ENCODE data around the gene ZNF780A.
"Not testable (repeated sequence)": the region's sequence is repeated elsewhere in the genome, so short reads cannot be mapped to it uniquely, and the experiment has no call there.

The ZNF780A gene

DNA sequence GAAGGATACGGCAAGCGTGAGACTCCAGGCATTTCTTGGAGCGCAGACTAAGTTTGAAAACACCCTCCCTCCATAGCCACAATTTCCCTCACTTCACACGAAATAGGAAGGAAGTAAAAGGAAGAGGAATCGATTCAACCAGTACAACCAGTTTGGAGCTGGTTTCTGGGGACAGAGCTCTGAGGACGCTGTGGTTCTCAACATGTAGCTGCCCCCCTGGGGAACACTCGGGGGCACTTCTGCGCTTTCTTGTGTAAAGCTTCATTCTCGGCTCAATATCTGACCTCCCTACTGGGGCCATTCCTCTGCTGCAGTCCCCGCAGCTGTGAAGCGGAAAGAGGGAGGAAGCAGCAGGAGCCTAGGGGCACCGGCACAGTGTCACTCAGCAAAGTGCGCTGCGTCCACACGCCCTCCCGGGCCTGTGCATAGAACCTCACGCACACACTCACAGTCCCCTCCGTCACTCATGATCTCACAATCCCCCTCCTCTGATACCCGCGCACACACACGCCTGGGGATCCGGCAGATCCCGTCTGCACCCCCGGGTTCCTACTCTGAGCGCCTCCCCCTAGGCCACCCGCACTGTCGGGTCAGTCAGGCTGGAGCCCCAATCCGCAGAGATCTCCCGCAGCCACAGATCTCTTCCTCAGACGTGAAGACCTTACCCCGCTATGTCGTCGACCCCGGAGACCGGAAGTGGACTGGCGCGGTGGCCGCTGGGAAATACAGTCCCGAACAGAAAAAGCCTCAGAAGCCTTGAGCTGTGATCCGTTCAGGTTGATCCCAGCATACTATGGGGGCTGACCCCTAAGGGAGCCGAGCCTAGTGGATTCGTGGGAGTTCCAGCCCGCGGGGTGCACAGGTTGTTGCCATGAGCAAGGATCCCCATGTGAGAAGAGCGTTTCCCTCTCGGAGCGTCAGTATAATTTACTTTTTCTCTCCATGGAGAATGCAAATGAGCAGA lies at the start of gene ZNF780A:
Gene ZNF780A, minus strand, starts transcription at position 703 of the 964 bp plus-strand sequence. CDS start 6,190 bp downstream, outside the sequence.
- H3K27ac ChIP-seq (ENCODE audit: low read depth, low read length) = peak within 1 kb of the TSS; percentile 82
- H3K36me3 ChIP-seq (ENCODE audit: control insufficient read depth, insufficient read depth, low read length) = no peaks in the 10 kb centered on the region
- no peaks in the 10 kb centered on the region; the same call in 1 of the 2 replicates for H3K9me3 ChIP-seq (ENCODE audit: control insufficient read depth, insufficient read depth, low read length)
- H3K4me1 ChIP-seq (ENCODE audit: control insufficient read depth, insufficient read depth, low read length) = peaks cover 12% of the 10 kb centered on the region; the same call in 1 of the 2 replicates
- peak within 1 kb of the TSS; percentile 83 for H3K9ac ChIP-seq (ENCODE audit: low read depth, low read length)
- peak within 1 kb of the TSS; percentile 97 for H3K4me3 ChIP-seq (ENCODE audit: low read depth, low read length)
- H3K27me3 ChIP-seq (ENCODE audit: control insufficient read depth, insufficient read depth, low read length) = no peaks in the 10 kb centered on the region

DNA sequence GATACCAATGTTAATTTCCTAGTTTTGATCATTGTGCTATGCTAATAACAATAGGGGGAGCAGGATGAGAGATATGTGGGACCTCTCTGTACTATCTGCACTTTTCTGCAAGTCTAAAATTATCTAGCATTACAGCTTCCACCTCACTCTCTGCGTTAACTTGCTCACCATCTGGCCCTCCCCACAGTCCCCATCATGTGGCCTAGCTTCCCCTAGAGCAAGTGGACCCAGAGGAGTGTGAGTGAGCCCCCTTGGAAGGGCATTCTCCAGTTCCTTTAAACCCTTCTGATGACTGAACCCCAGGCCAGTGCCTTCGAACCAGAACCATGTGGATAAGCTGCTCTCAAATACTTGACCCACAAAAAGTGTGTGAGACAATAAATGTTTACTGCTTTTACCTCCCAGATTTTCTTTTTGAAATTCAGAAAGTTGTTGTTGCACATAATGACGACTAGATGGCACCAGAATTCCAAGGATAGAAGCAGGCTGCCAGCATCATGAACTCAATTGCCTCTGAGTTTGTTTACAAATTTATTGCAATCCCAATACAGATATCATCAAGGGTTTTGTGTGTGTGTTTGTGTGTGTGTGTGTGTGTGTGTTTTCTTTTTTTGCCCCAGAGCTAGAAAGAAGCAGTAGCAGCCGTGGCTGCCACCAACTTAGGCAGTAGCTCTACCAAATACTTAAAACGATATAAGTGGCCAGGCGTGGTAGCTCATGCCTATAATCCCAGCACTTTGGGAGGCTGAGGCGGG lies 49.0 kb upstream of the ZNF780A start:
- H3K4me1 ChIP-seq (ENCODE audit: control insufficient read depth, insufficient read depth, low read length) = peaks cover 3% of the 10 kb centered on the region; the same call in 1 of the 2 replicates
- H3K4me3 ChIP-seq (ENCODE audit: low read depth, low read length) = no peak overlapping the region
- H3K27me3 ChIP-seq (ENCODE audit: control insufficient read depth, insufficient read depth, low read length) = no peaks in the 10 kb centered on the region
- H3K36me3 ChIP-seq (ENCODE audit: control insufficient read depth, insufficient read depth, low read length) = no peaks in the 10 kb centered on the region
- H3K9me3 ChIP-seq (ENCODE audit: control insufficient read depth, insufficient read depth, low read length) = no peaks in the 10 kb centered on the region
- H3K27ac ChIP-seq (ENCODE audit: low read depth, low read length) = no peak overlapping the region
- H3K9ac ChIP-seq (ENCODE audit: low read depth, low read length) = no peak overlapping the region

DNA sequence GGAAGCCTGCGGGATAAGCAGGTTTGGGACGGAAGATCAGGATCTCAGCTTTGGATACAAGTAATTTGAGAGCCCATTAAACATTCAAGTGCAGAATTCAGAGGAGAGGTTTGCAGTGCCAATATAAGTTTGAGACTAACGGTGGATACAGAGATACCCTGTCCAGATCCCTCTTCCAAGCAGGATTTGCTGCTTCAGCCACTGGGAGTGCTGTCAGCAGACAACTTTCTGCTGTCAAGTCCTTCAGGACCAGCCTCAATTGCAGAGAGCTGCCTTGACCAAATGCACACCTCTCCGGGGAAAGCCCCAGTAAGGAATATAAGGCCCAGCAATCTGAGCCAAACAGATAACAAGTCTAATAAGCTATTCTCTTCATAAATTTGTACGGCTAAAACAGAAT lies 46.1 kb upstream of the ZNF780A start:
- H3K36me3 ChIP-seq (ENCODE audit: control insufficient read depth, insufficient read depth, low read length) = no peaks in the 10 kb centered on the region
- H3K4me3 ChIP-seq (ENCODE audit: low read depth, low read length) = no peak overlapping the region
- no peaks in the 10 kb centered on the region for H3K27me3 ChIP-seq (ENCODE audit: control insufficient read depth, insufficient read depth, low read length)
- H3K4me1 ChIP-seq (ENCODE audit: control insufficient read depth, insufficient read depth, low read length) = no peaks in the 10 kb centered on the region
- no peaks in the 10 kb centered on the region for H3K9me3 ChIP-seq (ENCODE audit: control insufficient read depth, insufficient read depth, low read length)
- H3K9ac ChIP-seq (ENCODE audit: low read depth, low read length) = no peak overlapping the region
- H3K27ac ChIP-seq (ENCODE audit: low read depth, low read length) = no peak overlapping the region

DNA sequence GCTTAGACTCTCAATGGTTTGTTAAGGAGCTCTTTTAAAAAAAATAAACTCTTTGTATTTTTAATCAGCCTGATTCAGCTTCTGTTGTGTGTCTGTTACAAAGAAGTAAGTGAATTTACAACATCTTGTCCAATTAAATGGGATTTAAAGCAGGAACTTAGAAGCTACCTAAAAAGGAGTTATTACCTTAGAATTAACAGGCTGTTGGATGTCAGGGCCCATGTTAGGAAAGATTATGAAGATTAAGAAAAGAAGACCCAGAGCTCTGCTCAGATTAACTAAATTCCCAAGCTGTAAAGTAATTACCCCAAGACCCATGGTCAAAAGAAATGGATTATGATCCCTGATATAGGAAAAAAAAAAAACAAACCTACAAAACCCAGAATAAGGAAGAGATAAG lies 44.1 kb upstream of the ZNF780A start:
- no peaks in the 10 kb centered on the region for H3K27me3 ChIP-seq (ENCODE audit: control insufficient read depth, insufficient read depth, low read length)
- no peaks in the 10 kb centered on the region for H3K36me3 ChIP-seq (ENCODE audit: control insufficient read depth, insufficient read depth, low read length)
- H3K9me3 ChIP-seq (ENCODE audit: control insufficient read depth, insufficient read depth, low read length) = 0 out of 2 replicates have a peak, but pooled peaks cover under 1% of the 10 kb centered on the region
- no peak overlapping the region for H3K9ac ChIP-seq (ENCODE audit: low read depth, low read length)
- no peak overlapping the region for H3K27ac ChIP-seq (ENCODE audit: low read depth, low read length)
- H3K4me1 ChIP-seq (ENCODE audit: control insufficient read depth, insufficient read depth, low read length) = no peaks in the 10 kb centered on the region
- no peak overlapping the region for H3K4me3 ChIP-seq (ENCODE audit: low read depth, low read length)

DNA sequence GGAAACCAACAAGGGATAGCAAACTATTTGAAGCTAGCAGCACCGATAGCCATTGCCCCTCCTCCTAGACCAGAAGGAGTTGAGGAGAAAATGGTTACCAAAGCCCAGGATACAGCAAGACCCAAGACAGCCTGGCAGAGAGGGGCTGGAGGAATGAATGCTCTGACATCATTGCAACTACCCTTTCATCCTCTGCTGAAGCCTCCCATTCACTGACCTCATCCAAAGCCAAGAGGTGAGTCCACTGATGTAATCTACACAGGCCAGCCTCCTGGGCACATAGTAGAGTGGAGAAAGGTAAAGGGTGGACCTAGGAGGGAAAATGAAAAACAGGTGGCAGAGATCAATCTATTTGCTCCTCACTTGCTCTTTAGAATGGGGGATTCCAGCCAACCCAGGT lies 42.7 kb upstream of the ZNF780A start:
- Histone ChIP-seq H3K4me3 (ENCODE audit: low read depth, low read length) (no peak overlapping the region), H3K27me3 (ENCODE audit: control insufficient read depth, insufficient read depth, low read length) (no peaks in the 10 kb centered on the region), H3K4me1 (ENCODE audit: control insufficient read depth, insufficient read depth, low read length) (no peaks in the 10 kb centered on the region), H3K9me3 (ENCODE audit: control insufficient read depth, insufficient read depth, low read length) (0 out of 2 replicates have a peak, but pooled peaks cover 4% of the 10 kb centered on the region), H3K9ac (ENCODE audit: low read depth, low read length) (no peak overlapping the region), H3K27ac (ENCODE audit: low read depth, low read length) (no peak overlapping the region), H3K36me3 (ENCODE audit: control insufficient read depth, insufficient read depth, low read length) (no peaks in the 10 kb centered on the region)

DNA sequence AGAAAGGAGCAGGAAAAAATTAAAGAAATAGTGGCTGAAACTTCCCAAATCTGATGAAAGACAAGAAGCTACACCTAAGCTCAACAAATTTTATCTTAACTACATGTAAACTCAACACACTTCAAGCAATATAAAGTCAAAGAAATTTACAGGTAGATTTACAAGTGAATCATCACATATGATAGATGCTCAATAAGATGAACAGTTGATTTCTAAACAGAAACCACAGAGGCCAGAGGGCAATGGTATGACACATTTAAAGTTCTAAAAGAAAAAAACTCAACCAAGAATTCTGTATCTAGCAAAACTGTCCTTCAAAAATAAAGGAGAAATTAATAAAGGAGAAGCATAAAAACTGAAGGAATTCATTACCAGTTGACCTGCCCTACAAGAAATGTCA lies 39.3 kb upstream of the ZNF780A start:
- Histone ChIP-seq H3K4me1 (ENCODE audit: control insufficient read depth, insufficient read depth, low read length) (no peaks in the 10 kb centered on the region), H3K4me3 (ENCODE audit: low read depth, low read length) (no peak overlapping the region), H3K27me3 (ENCODE audit: control insufficient read depth, insufficient read depth, low read length) (no peaks in the 10 kb centered on the region)

DNA sequence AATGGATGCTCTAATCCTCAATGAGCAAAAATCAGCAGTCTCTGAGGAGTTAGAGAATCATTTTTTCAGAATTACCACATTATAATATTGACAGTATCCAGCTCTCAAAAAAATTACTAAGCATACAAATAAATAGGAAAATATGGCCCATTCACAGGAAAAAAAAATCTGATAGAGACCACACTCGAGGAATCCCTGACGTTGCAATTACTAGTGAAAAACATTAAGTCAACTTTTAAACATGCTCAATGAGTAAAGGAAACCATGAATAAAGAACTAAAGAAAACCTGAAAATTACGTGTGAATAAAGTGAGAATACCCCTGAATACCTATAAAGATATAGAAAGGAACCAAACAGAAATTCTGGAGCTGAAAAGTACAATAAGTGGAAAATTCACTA lies 38.7 kb upstream of the ZNF780A start:
- H3K27me3 ChIP-seq (ENCODE audit: control insufficient read depth, insufficient read depth, low read length) = no peaks in the 10 kb centered on the region
- H3K4me3 ChIP-seq (ENCODE audit: low read depth, low read length) = no peak overlapping the region
- no peaks in the 10 kb centered on the region for H3K4me1 ChIP-seq (ENCODE audit: control insufficient read depth, insufficient read depth, low read length)
- H3K9ac ChIP-seq (ENCODE audit: low read depth, low read length) = no peak overlapping the region
- H3K36me3 ChIP-seq (ENCODE audit: control insufficient read depth, insufficient read depth, low read length) = no peaks in the 10 kb centered on the region
- 0 out of 2 replicates have a peak, but pooled peaks cover 4% of the 10 kb centered on the region for H3K9me3 ChIP-seq (ENCODE audit: control insufficient read depth, insufficient read depth, low read length)
- H3K27ac ChIP-seq (ENCODE audit: low read depth, low read length) = no peak overlapping the region

More for the DNA sequence above, 39.3 kb upstream of the ZNF780A start:
- H3K9ac ChIP-seq (ENCODE audit: low read depth, low read length) = no peak overlapping the region
- H3K27ac ChIP-seq (ENCODE audit: low read depth, low read length) = no peak overlapping the region
- no peaks in the 10 kb centered on the region for H3K36me3 ChIP-seq (ENCODE audit: control insufficient read depth, insufficient read depth, low read length)
- 0 out of 2 replicates have a peak, but pooled peaks cover 4% of the 10 kb centered on the region for H3K9me3 ChIP-seq (ENCODE audit: control insufficient read depth, insufficient read depth, low read length)

DNA sequence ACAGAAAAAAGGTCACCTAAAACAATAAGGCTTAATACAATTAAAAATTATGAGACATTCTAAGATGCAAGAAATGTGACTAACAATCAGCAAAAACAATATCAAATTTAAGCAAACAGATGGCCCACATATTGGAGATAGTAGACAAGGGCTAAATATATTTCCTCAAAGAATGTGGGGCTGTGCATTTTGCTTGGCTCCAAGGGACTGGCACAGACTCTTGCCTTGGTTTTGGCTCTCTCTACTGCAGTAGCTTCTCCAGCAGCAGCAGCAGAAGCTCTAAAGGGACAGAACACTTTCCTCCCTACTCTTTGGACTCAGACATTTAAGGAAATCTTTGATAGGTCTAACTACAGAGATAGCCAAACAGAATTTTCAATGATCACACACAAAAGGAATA lies 38.2 kb upstream of the ZNF780A start:
- Histone ChIP-seq H3K9me3 (ENCODE audit: control insufficient read depth, insufficient read depth, low read length) (0 out of 2 replicates have a peak, but pooled peaks cover 4% of the 10 kb centered on the region), H3K9ac (ENCODE audit: low read depth, low read length) (no peak overlapping the region), H3K36me3 (ENCODE audit: control insufficient read depth, insufficient read depth, low read length) (no peaks in the 10 kb centered on the region), H3K27me3 (ENCODE audit: control insufficient read depth, insufficient read depth, low read length) (no peaks in the 10 kb centered on the region), H3K27ac (ENCODE audit: low read depth, low read length) (no peak overlapping the region), H3K4me1 (ENCODE audit: control insufficient read depth, insufficient read depth, low read length) (no peaks in the 10 kb centered on the region), H3K4me3 (ENCODE audit: low read depth, low read length) (no peak overlapping the region)

DNA sequence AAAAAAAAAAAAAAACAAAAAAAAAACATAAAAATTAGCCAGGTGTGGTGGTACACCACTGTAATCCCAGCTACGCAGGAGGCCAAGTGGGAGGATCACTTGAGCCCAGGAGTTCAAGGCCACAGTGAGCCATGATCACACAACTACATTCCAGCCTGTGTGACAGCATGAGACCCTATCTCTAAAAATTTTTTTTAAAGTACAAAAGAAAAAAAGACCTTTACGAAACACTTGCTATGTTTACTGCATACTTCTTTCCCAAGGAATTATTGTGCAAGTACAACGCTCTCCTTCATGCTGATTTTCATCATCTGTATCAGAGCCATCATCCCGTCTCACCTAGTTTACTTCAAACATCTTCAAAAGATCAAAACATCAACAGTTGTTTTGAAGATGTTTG lies 28.6 kb upstream of the ZNF780A start:
- Histone ChIP-seq H3K27ac (ENCODE audit: low read depth, low read length) (no peak overlapping the region), H3K9me3 (ENCODE audit: control insufficient read depth, insufficient read depth, low read length) (peaks cover 10% of the 10 kb centered on the region), H3K4me1 (ENCODE audit: control insufficient read depth, insufficient read depth, low read length) (no peaks in the 10 kb centered on the region), H3K27me3 (ENCODE audit: control insufficient read depth, insufficient read depth, low read length) (no peaks in the 10 kb centered on the region), H3K36me3 (ENCODE audit: control insufficient read depth, insufficient read depth, low read length) (no peaks in the 10 kb centered on the region), H3K9ac (ENCODE audit: low read depth, low read length) (no peak overlapping the region), H3K4me3 (ENCODE audit: low read depth, low read length) (no peak overlapping the region)

DNA sequence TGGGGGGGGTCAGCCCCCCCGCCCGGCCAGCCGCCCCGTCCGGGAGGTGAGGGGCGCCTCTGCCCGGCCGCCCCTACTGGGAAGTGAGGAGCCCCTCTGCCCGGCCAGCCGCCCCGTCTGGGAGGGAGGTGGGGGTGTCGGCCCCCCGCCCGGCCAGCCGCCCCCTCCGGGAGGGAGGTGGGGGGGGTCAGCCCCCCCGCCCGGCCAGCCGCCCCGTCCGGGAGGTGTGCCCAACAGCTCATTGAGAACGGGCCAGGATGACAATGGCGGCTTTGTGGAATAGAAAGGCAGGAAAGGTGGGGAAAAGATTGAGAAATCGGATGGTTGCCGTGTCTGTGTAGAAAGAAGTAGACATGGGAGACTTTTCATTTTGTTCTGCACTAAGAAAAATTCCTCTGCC lies 27.9 kb upstream of the ZNF780A start:
- not testable (repeated sequence) for H3K9ac ChIP-seq (ENCODE audit: low read depth, low read length); H3K36me3 ChIP-seq (ENCODE audit: control insufficient read depth, insufficient read depth, low read length); H3K4me1 ChIP-seq (ENCODE audit: control insufficient read depth, insufficient read depth, low read length); H3K27ac ChIP-seq (ENCODE audit: low read depth, low read length); H3K27me3 ChIP-seq (ENCODE audit: control insufficient read depth, insufficient read depth, low read length); H3K4me3 ChIP-seq (ENCODE audit: low read depth, low read length)
- peaks cover 10% of the 10 kb centered on the region for H3K9me3 ChIP-seq (ENCODE audit: control insufficient read depth, insufficient read depth, low read length)

DNA sequence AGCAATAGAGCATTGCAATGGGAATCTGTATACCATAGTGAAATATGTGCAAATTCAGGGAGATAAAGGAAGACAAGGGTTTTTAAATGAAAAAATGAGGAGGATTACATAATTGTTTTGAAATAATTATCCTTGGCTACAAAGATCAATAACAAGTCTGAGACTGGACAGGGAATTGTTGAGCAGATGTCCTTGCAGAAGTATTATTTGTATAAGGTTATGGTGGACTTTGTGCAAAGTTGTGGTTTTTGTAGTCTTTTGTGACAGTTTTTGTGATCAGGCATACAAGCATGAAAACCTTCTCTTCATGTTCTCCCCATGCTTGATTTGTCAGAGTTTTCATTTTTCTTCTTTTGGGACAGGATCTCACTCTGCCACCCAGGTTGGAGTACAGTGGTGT lies 25.3 kb upstream of the ZNF780A start:
- Histone ChIP-seq H3K27me3 (ENCODE audit: control insufficient read depth, insufficient read depth, low read length) (no peaks in the 10 kb centered on the region), H3K27ac (ENCODE audit: low read depth, low read length) (no peak overlapping the region), H3K36me3 (ENCODE audit: control insufficient read depth, insufficient read depth, low read length) (no peaks in the 10 kb centered on the region), H3K4me1 (ENCODE audit: control insufficient read depth, insufficient read depth, low read length) (no peaks in the 10 kb centered on the region), H3K9ac (ENCODE audit: low read depth, low read length) (no peak overlapping the region), H3K9me3 (ENCODE audit: control insufficient read depth, insufficient read depth, low read length) (peaks cover 16% of the 10 kb centered on the region), H3K4me3 (ENCODE audit: low read depth, low read length) (no peak overlapping the region)
